HG03066 (cell line): ENCODE results near the gene SBF2.
"Not testable (repeated sequence)": the region's sequence is repeated elsewhere in the genome, so short reads cannot be mapped to it uniquely, and the experiment has no call there.

ENCODE experiments used
- ATAC-seq: cut with Tn5 transposase; IDR thresholded peaks from one replicate; pipeline ENCODE4 v1.9.1; 2021; ENCODE audit warnings: low read depth; ENCODE audit not compliant: unreplicated experiment

The SBF2 gene

DNA sequence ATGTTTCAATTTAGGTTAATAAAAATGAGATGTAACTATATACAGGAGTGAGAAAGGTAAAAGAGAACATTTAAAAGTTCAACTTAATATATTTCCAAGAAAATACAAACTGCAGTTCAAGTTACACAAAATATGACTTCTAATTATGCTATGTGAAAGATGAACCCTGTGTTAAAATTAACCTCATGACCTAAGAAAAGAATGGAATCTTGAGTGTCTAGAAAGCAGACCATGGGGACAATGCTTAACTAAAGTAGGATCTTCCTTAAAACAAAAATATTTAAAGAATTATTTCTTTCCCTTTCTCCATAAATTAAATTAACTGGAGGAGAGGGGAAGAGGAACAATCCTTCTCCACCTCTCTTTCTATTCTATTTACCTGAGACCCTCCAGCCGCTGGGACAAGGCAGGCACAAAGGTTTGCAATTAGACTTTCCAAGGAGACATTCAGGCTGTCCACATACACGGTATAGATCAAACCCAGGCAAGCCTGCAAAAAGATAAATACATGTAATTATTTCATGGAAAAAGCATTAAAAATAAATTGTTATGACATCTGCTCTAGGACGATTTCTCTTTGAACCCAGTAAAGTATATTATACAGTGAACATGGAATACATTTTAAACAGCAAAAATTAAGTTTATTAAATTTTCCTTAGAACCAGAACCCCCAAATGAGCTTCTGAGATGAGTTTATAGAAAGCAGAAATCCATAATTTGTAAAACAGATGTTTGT, 264.5 kb downstream of the SBF2 start:
- no peak for ATAC-seq

DNA sequence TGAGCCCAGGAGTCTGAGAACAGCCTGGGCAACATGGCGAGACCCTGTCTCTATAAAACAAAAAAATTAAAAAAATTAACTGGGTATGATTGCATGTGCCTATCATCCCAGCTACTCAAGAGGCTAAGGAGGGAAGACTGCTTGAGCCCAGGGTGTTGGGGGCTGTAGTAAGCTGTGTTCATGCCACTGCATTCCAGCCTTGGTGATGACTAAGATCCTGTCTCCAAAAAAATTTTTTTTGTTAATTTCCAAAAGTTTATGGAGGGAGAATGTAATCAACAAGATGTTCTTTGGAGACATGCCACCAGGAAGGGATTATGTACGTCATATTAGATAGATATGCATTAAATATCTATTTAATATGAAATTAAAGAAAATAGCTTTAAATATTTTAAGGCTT, 267.5 kb downstream of the SBF2 start:
- ATAC-seq, result no peak

DNA sequence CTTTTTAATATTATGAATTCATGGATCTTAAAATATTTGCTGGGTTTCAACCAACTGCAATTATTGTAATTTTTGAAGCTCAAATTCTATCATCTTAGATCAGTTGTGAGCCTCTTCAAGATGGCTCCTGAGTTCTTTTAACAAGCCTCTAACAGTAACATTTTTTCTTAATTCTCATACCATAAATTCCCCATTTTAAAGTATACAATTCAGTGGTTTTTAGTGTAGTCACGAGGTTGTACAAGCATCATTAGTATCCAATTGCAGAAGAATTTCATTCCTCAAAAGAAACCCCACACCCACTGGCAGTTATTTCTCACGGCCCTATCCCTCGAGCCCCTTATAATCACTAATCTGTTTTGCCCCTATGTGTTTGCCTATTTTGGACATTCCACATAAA, 270.8 kb downstream of the SBF2 start:
- ATAC-seq, result no peak

DNA sequence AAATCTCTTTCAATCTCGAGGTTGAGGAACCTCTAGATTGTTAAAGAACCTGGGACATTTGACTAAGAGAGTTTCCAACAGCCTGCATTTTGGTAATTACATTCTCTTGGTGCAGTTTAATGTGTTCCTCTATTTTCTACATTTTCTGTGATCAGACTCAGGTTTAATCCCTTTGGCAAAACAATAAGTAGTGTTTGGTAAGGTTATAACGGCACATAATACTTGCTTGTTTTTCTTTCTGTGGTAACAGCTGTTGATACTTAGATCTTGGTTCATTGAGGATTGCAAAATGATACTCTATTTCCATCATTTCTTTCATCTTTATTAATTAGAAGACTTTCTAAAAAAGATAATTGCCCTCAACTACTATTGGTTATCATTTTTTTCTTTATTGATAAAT, 271.3 kb downstream of the SBF2 start:
- ATAC-seq, result no peak

DNA sequence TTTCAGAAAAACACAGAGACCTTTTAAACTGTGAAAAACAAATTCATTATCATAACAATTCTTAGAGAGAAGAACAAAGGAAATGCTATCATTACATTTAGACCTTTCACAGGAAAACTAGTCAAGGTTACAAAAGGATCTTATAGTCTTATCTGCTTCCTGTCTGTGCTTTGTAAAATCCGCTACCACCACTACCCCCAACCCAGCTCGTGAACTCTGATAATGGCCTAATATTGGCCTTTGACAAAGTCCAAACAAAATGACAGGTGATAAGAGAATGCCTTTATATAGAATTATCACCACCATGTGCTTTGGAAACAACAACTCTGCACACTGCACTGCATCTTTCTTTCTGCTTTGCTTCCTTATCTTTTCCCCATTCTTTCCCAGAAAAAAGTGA, 272.5 kb downstream of the SBF2 start:
- no peak for ATAC-seq

DNA sequence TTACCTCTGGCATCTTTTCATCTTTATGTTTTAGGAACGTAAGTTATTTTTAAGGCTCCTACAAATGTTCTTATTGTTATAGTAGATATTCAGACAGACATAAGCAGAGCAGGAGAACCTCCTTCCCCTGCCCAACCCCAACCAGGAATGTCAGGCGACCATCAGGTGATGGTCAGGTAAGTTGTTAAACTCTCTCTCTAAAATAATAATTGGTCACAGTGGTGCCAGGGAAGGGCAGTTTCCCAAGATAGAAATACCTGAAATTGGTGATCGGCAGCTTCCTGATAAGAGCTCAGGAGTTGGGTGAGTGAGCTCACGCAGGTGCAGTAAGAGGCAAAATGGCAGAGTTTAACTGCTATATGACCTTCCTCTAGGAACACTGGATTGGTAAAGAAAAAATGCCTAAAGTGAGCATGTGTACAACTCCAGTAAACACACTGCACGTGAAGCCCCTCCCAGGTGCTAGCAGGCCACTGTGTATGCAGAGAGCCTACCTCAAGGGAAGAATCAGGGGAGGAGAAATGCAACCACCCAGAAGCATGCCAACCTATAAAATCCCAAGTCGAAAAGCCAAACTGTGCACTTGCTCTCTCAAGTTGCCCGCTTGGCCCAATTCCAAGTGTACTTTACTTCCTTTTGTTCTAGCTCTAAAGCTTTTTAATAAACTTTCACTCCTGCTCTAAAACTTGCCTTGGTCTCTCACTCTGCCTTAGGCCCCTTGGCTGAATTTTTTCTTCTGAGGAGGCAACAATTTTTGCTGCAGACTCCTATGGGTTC, 273.9 kb downstream of the SBF2 start:
- ATAC-seq, result no peak

DNA sequence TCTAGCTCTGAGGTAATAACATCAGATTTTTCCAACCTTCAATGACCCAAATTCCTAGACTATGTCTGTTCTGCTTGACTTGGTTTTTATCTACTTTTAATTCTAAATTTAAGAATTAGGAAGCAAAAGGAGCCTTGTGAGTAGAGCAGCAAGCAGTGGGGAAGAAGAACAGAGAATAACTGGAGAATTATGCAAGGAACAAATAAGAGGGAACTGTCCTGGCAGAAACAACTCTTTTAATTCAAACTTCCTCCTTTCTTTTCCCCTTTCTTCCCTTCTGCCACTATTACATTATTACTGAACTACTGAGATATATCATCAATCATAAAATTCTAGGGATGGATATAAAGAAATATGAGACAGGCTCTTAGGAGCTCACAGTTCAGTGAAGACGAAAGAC, 276.1 kb downstream of the SBF2 start:
- ATAC-seq, result no peak

DNA sequence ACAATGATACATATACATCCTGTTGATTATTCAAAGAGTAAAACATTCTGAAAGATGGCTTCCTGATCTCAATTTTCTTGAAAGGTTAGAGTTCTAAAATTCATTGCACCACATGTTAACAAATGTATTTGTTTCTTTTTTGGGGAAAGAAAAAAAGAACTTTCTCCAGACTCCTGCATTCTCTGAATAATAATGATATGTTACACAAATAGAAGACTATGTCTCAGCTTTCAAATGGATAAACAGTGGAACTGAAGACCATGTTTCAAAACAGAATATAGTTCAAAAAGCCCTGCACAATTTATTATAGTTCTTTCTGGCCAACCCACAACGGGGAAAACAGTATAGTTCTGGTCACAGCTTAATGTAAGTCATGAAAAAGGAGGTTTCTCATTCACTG, 277.0 kb downstream of the SBF2 start:
- ATAC-seq, result no peak

DNA sequence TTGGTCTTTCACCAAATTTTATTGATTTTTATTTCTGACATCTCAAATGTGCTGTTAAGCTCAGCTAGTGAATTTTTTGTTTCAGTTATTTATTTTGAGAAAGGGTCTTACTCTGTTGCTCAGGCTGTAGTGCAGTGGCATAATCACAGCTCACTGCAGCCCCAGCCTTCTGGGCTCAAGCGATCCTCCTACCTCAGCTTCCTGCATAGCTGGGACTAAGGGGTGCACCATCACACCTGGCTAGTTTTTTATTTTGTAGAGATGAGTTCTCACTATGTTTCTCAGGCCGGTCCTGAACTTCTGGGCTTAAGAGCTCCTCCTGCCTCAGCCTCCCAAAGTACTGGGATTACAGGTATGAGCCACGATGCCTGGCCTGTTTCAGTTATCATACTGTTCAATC, 282.0 kb downstream of the SBF2 start:
- no peak for ATAC-seq

DNA sequence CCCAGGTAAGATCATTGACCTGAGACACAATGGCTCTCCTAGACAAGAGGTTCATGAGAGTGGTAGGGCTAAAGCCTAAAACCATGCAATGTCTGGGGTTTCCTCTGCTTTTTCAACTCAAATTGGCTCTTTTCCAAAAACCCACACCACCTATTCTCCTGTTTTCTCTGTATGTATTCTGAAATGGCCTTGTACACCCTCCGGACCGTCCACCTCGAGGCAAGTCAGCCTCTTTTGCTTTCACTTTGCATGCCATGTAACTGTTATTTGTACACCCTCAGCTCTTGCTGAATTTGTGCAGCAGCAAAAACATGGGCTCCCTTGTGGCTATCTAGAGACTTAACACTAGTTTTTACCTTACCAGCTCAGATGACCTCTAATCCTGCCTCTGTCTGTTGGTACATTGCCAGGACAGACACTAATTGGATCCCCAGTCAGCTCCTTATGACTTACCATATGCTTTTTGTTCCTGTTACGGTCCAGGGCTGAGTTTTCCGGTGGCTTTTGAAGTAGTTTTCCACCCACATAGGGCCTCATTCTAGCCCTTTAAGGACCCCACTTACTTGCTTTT, 288.0 kb downstream of the SBF2 start:
- ATAC-seq, result no peak

DNA sequence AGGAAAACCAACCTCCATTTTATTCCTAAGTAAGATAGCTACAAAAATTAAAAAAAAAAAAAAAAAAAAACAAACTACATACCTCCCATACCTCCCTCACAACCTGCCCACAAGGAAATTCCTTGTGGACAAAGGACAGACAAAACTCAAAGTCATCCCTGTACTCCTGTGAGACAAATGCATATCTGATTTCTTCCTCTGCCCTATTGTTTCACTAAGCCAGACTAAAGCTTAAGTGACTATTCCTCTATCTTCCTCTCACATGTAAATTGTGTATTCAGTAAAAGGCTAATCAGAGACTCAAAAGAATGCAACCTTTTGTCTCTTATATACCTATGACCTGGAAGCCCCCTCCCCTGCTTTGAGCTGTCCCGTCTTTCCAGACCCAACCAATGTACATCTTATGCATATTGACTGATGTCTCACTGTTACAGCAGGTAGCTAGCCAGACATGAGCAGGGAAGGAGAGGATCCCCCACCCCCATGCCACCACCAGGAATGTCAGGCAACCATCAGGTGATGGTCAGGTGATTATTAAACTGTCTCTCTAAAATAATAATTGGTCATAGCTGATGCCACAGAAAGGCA, 289.4 kb downstream of the SBF2 start:
- ATAC-seq, result no peak

DNA sequence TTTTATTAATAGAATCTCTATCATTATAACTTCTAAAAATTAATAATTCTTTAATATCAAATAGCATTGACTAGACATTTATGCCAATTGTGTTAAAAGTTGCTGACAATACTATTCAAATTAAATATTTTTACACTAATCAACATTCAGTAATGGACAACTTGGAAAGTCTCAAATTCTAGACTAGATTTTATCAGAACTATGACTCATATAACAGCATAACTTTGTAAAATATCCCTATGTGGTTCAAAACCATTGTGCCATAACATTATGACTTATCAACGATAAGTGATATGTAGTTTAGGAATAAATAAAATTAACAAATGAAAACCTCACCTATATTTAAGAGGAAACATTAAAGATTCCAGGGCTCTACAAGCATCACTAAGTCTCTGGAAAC, 291.8 kb downstream of the SBF2 start:
- ATAC-seq, result no peak

DNA sequence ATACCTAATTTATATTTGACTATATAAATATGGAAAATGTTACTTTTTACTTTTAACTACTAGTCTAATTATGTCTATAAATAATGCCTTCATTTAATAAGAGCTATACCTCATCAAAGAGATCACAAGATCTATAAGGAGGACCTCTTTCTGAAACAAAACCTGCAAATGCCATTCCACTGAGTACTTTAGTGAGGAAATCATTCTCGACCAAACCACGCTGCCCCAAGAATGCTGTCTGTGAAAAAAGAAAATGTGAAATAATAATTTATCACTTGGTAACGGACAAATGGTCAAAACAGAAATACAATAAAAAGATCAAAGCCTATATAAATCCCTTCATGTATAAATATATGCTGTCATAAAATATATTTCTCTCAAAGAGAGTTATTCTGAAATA, 301.7 kb downstream of the SBF2 start:
- no peak for ATAC-seq

DNA sequence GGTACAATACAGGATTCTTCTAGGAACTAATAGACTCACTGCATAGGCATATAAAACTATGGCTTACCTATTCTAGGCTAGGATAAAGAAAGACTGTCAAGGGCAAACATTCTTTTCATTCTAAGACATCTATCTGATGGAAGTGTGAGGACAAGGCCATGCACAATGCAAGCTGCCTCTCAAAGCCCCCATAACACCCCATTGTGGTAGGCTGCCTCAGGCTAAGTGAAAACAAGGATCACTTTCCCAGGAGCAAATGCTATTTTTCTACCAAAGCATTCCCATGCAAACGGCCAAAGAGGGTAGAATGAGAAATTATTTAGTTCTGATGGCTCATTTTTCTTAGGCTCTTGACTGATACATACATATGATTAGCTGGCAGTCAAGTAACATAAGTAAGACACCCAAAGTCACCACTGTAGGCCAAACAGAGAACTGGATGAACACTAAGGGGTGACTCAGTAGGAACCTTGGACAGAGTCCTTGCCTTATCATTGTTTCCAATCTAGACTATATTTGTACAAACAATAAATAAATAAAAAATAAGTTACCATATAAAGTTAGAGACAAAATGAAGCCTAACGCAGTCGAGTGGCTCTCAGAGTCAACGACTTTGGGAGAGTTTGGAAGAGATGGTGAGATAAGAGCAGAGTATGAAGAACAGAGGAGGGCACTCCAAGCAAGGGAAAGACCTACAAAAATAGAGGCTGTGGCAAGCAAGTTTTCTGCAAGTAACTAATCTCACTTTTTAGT, 303.6 kb downstream of the SBF2 start:
- no peak for ATAC-seq

DNA sequence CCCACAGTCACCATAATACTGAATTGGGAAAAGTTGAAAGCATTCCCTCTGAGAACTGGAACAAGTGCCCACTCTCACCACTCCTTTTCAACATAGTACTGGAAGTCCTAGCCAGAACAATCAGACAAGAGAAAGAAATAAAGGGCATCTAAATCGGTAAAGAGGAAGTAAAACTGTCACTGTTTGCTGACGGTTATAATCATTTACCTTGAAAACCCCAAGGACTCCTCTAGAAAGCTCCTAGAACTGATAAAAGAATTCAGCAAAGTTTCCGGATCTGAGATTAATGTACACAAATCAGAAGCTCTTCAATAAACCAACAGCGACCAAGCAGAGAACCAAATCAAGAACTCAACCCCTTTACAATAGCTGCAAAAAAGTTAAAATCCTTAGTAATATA, 306.7 kb downstream of the SBF2 start:
- not testable (repeated sequence) for ATAC-seq

DNA sequence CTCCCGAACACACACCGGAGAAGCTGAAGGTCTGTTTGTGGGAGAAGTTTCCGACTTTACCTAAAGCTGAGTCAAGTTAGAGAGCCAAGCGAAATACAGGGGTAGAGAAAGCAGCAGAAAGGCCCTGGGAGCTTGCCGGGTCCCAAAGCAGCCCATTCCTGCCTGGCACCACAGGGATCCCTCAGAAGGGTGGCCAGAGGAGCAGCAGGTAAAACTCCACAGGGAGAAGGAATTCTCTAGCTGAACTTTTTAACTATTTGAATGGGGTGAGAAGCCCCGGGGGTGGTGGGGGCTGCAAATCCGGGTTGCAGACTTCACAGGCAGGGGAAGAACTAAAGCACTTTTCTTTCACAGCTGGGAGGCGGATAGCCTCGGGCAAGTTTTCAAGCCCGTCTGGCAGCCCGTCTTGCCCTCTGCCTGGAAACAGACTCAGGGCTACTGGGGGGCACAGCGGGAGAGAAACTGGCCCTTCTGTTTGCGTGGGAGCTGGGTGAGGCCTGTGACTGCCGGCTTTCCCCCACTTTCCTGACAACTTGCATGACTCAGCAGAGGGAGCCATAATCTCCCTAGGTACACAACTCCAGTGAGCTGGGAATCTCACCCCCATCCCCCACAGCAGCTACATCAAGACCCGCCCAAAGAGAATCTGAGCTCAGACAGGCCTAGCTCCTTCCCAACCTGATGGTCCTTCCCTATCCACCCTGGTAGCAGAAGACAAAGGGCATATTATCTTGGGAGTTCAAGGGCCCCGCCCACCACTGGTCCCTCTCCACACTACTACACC, 311.0 kb downstream of the SBF2 start:
- ATAC-seq, result no peak

DNA sequence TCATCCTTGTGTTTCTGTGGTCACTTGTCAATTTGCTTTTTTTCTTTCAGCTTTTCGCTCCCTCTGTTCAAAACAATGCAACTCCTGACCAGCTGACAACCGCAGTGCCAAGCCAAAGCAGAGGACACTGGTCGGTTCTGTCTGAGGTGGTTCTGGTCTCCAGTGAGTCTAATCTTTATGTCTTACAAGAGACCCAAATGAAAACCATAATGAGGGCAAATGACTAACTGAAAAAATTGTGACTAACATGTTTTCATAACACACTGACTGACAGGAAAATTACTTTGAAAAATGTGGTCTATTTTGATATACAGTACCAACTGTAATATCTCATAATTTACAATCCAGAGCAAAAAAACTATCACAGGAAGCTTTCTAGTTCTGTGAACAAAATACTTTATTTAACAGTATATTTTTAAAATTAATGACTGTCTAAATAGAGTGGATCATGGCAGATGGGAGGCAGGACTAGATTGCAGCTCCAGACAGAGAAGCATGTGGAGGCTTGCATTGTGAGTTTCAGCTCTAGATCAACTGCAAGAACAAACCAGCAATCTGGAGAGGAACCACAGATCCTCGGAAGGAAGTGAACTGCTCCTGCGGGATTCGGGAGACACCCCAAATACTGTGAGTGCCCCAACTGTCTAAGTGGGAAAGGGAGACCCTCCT, 311.8 kb downstream of the SBF2 start:
- no peak for ATAC-seq

DNA sequence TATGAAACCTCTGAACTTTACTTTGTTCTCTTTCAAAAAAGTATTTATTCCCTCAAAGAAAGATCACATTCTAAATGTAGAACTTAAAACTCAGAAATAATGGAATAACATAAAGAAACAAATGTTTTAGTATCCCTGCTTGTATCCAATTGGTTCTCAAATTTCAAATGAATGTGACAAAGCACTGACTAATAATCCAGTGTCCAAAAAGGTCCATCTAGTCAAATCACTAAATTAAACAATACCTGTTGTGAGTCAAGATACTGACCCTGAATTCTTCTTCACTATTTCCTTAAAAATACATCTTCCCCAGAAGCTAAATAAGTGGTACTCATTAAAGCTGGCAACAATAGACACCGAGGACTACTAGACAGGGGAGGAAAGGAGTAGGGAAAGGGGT, 313.1 kb downstream of the SBF2 start:
- no peak for ATAC-seq

DNA sequence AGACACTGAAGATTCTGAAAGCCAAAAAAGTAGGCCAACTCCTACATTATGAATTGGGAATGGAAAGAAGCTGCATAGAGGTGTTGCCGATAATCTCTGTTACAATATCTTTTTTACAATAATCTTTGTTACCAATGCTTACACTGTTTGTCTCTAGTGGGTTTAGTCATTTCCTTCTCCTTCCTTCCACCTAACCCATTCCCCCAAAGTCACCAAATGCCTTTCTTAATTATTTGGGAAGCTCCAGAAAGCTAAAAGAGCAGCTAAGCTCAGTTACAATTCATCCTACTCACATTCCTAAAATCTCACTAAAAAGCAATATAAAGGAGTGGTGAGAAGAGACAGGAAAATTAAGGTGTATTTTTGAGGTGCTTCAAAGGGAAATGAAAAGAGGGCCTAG, 316.5 kb downstream of the SBF2 start:
- ATAC-seq, result no peak

DNA sequence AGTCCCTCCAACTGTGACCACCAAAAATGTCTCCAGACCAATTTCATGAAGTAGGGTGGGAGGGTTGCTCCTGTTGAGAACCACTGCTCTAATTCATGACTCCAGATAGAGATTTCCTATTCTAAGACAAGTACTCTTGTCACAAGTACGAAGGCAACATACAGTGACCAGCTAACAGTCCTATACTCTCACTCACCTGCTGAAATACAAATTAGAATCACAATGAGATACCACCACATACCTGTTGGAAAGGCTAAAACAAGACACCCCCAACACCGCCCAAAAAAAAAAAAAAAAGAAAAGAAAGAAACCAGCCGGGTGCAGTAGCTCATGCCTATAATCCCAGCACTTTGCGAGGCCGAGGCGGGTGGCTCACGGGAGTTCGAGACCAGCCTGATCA, 319.6 kb downstream of the SBF2 start:
- ATAC-seq, result no peak
